ENCODE results near the gene PPP4R3B. TPM values are rescaled to one million over a fixed set of nuclear protein-coding genes. Genes with fewer than 3 reads are reported as not detected.
A peak's percentile ranks its signal among the peaks of the same experiment; 100 is the strongest.

The PPP4R3B gene
- 10 to 100 TPM; 83.0 to 94.0 TPM for total RNA-seq
- 87.4 TPM for polyA plus RNA-seq

DNA sequence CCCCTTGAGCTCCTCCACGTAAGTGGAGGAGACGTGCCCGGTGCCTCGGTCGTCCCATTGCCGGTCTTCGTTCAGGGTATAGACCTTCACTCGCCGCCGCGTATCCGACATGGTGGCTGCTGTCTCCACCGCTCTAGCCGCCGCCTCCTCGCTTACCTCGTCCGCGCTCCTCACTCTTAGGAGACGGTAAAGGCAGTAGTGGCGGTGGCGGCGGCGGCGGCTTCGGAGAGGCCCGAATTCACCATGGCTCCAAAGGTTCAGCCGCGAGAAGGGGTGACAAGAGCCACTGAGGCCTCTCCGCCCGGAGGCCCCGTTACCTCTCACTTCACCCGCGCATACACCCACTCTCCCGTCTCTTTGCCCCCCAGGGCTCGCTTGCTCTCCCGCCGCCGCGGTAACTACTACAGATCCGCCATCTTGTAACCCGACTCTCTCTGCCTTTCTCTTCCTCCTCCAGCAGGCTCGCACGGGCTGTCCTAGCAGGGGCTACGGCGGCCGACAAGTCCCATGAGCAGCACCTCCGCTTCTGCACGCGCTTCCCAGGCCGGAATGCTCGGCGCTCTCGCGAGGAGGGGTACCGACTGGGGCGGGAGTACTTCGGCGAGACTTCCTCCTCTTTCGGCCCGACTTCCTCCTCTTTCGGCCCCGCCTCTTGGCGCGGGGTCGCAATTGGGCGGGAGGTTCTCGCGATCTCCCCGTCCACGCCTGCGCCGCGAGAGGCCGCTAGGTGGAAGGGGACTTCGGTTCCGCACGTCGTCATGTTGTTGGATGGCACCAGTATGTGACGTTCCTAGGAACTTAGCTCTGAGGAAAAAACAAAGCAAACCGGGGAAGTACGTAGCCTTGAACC lies at the start of gene PPP4R3B:
Gene PPP4R3B (minus strand): TSS at position 448 of the 850 bp plus-strand sequence. CDS start 337 bp downstream, at position 111.
- no peaks in the 10 kb centered on the region for H3K36me3 ChIP-seq (ENCODE audit: insufficient read depth, low read length)
- no peaks in the 10 kb centered on the region for H3K27me3 Mint-ChIP-seq
- H3K4me3 Mint-ChIP-seq = no peak within 1 kb of the TSS
- H3K36me3 Mint-ChIP-seq = peaks cover 4 to 41% (median 9%) of the 10 kb centered on the region in 3 donors
- ChIA-PET CTCF (interaction anchor here (0.7 to 1.8 kb wide), 5 partner anchors 13 to 394 kb away, joined by 3 to 10 read pairs (median 3); partner anchors contain the start of gene CFAP36), POLR2A (interaction anchor here (0.5 to 2.6 kb wide), 9 partner anchors 13 to 1624 kb away, joined by 3 to 41 read pairs (median 4); partner anchors contain the start of genes ACYP2, CFAP36, CLHC1 and RPS27A)
- peak within 1 kb of the TSS; percentile 99 for H3K27ac ChIP-seq (ENCODE audit: low read depth, low read length)
- H3K27ac Mint-ChIP-seq = no peak within 1 kb of the TSS
- no peaks in the 10 kb centered on the region for H3K9me3 ChIP-seq (ENCODE audit: low read length)
- H3K27me3 ChIP-seq (ENCODE audit: insufficient read depth, low read length, poor library complexity, severe bottlenecking) = no peaks in the 10 kb centered on the region
- peak; percentile 97 to 100 (median 100) for DNase-seq
- H3K4me3 ChIP-seq (ENCODE audit: low read length) = peak within 1 kb of the TSS; percentile 97
- H3K4me1 ChIP-seq (ENCODE audit: insufficient read depth, low read length) = peaks cover 64% of the 10 kb centered on the region
- no peaks in the 10 kb centered on the region for H3K9me3 Mint-ChIP-seq
- peaks cover 32 to 42% (median 36%) of the 10 kb centered on the region in 3 donors for H3K4me1 Mint-ChIP-seq

DNA sequence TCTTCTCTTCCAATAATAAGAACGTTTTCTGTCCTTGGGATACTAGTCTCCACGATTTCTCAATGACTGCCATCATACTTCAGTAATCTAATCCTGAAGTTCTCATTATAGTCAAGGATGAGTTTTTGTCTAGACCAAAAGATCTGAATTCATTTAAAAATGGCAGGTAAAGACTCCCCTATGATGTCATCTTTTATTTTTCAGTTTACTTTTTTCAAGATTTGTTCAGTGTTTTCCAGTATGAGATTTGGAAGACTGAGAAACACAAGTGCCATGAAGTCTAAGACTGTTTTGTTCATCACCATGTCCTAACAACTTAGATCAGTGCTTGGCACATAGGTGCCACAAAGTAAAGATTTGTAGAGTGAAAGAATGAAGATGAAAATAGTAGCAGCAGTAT lies 35.8 kb upstream of the PPP4R3B start:
- no peaks in the 10 kb centered on the region for H3K36me3 ChIP-seq (ENCODE audit: insufficient read depth, low read length)

DNA sequence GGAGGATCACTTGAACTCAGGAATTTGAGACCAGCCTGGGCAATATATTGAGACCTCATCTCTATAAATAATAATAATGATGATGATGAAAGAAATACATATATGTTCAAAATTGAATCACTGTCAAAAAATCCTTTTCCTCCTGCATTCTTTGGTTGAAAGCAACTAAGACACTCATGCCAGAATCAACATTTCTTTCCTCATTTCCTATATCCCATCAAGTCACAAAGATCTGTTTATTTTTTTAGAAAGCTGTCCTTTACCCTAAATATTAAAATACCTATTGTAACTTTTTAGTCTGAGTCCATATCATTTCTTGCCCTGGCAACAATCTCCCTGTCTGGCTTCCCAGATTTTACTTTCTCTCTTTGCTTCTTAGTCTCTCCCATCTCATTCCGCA lies 31.8 kb upstream of the PPP4R3B start:
- H3K4me3 Mint-ChIP-seq = no peak overlapping the region
- no peaks in the 10 kb centered on the region for H3K4me1 Mint-ChIP-seq
- no peaks in the 10 kb centered on the region for H3K27me3 ChIP-seq (ENCODE audit: insufficient read depth, low read length, poor library complexity, severe bottlenecking)
- no peak overlapping the region for H3K4me3 ChIP-seq (ENCODE audit: low read length)
- H3K27ac Mint-ChIP-seq = peak overlapping the region in 1 of 8 donors; percentile 32
- H3K9me3 ChIP-seq (ENCODE audit: low read length) = no peaks in the 10 kb centered on the region
- no peaks in the 10 kb centered on the region for H3K36me3 ChIP-seq (ENCODE audit: insufficient read depth, low read length)
- ChIA-PET CTCF (no interaction called here), POLR2A (interaction anchor here (0.6 kb wide), 1 partner anchor 1522 kb away, joined by 5 read pairs; no protein-coding TSS in a partner anchor)
- DNase-seq = no peak
- no peak overlapping the region for H3K27ac ChIP-seq (ENCODE audit: low read depth, low read length)
- peaks cover 6 to 59% (median 6%) of the 10 kb centered on the region in 3 donors for H3K36me3 Mint-ChIP-seq
- no peaks in the 10 kb centered on the region for H3K9me3 Mint-ChIP-seq
- H3K4me1 ChIP-seq (ENCODE audit: insufficient read depth, low read length) = no peaks in the 10 kb centered on the region
- no peaks in the 10 kb centered on the region for H3K27me3 Mint-ChIP-seq

More for the DNA sequence above, 35.8 kb upstream of the PPP4R3B start:
- H3K27ac Mint-ChIP-seq = no peak overlapping the region
- Histone ChIP-seq H3K4me1 (ENCODE audit: insufficient read depth, low read length) (no peaks in the 10 kb centered on the region), H3K4me3 (ENCODE audit: low read length) (no peak overlapping the region), H3K27me3 (ENCODE audit: insufficient read depth, low read length, poor library complexity, severe bottlenecking) (no peaks in the 10 kb centered on the region), H3K27ac (ENCODE audit: low read depth, low read length) (no peak overlapping the region), H3K9me3 (ENCODE audit: low read length) (no peaks in the 10 kb centered on the region)
- H3K27me3 Mint-ChIP-seq = no peaks in the 10 kb centered on the region
- CTCF ChIA-PET = no interaction called here
- POLR2A ChIA-PET = no interaction called here
- H3K4me1 Mint-ChIP-seq = no peaks in the 10 kb centered on the region
- H3K9me3 Mint-ChIP-seq = no peaks in the 10 kb centered on the region
- DNase-seq = no peak
- peaks cover 12 to 58% (median 15%) of the 10 kb centered on the region in 3 donors for H3K36me3 Mint-ChIP-seq
- H3K4me3 Mint-ChIP-seq = no peak overlapping the region

DNA sequence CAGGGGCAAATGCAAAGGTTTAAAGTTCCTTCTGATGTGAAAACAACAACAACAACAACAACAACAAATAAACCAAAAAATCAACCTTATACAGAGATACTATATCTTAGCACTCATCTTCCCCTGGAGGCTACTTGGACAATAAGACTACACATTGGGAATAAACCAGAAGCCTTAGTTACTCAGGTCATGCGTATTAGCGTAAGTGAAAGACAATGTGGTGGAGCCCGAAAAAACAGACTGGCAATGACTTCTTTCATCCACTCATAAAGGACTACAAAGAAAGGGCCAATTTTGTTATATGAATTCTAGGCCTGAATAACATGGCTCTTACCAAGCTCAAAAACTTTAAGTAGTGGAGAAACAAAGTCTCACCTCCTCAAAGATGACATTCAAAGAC lies 19.4 kb upstream of the PPP4R3B start:
- Histone ChIP-seq H3K9me3 (ENCODE audit: low read length) (no peaks in the 10 kb centered on the region), H3K36me3 (ENCODE audit: insufficient read depth, low read length) (peaks cover 10% of the 10 kb centered on the region), H3K27me3 (ENCODE audit: insufficient read depth, low read length, poor library complexity, severe bottlenecking) (no peaks in the 10 kb centered on the region), H3K4me1 (ENCODE audit: insufficient read depth, low read length) (no peaks in the 10 kb centered on the region), H3K4me3 (ENCODE audit: low read length) (no peak overlapping the region), H3K27ac (ENCODE audit: low read depth, low read length) (no peak overlapping the region)
- peaks cover 0 to 53% (median 4%) of the 10 kb centered on the region in 3 donors for H3K36me3 Mint-ChIP-seq
- H3K4me3 Mint-ChIP-seq = no peak overlapping the region
- CTCF ChIA-PET = no interaction called here
- peak overlapping the region in 1 of 8 donors; percentile 10 for H3K27ac Mint-ChIP-seq
- peaks cover 0 to under 1% (median 0%) of the 10 kb centered on the region in 3 donors for H3K4me1 Mint-ChIP-seq
- H3K27me3 Mint-ChIP-seq = no peaks in the 10 kb centered on the region
- H3K9me3 Mint-ChIP-seq = no peaks in the 10 kb centered on the region
- POLR2A ChIA-PET = no interaction called here
- DNase-seq = no peak

- peaks cover 37 to 44% (median 40%) of the 10 kb centered on the region in 3 donors for H3K4me1 Mint-ChIP-seq
- POLR2A ChIA-PET = no interaction called here
- no peaks in the 10 kb centered on the region for H3K9me3 ChIP-seq (ENCODE audit: low read length)
- no peak overlapping the region for H3K4me3 Mint-ChIP-seq
- no peak overlapping the region for H3K4me3 ChIP-seq (ENCODE audit: low read length)
- H3K27me3 Mint-ChIP-seq = no peaks in the 10 kb centered on the region
- no peaks in the 10 kb centered on the region for H3K9me3 Mint-ChIP-seq
- no peaks in the 10 kb centered on the region for H3K36me3 ChIP-seq (ENCODE audit: insufficient read depth, low read length)
- H3K27me3 ChIP-seq (ENCODE audit: insufficient read depth, low read length, poor library complexity, severe bottlenecking) = no peaks in the 10 kb centered on the region
- H3K27ac Mint-ChIP-seq = no peak overlapping the region
- no peak overlapping the region for H3K27ac ChIP-seq (ENCODE audit: low read depth, low read length)
- H3K36me3 Mint-ChIP-seq = peaks cover 0 to 27% (median 11%) of the 10 kb centered on the region in 3 donors
- CTCF ChIA-PET = interaction anchor here (1.1 kb wide), 1 partner anchor 9 kb away, joined by 3 read pairs; no protein-coding TSS in a partner anchor
- DNase-seq = no peak
- peaks cover 9% of the 10 kb centered on the region for H3K4me1 ChIP-seq (ENCODE audit: insufficient read depth, low read length)
Observed at GRCh38 chr2:55628931-55629330, 11.5 kb upstream of the PPP4R3B start.

- H3K27ac Mint-ChIP-seq = peak overlapping the region in 2 of 8 donors; percentile 51 to 74
Observed at GRCh38 chr2:55627915-55628314, 10.5 kb upstream of the PPP4R3B start.

DNA sequence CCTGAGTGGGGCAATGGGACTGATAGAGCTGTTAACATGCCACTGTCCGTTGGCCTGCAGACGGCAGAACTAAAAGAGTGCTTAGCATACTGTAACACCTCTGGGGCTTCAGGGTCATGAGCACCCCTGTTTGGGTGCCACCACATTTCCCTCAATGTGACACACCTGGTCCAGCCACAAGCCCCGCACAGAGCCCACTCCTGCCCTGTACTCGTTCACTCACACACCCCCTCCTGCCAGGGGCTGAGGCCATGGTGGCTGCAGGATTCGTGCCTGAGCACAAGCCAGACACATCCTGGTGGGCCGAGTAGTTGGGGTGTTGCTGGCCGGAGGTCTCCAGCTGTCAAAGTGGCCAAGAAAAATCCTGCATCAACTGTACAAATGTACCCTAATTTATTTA lies 4.4 kb upstream of the PPP4R3B start:
- ChIA-PET CTCF (no interaction called here), POLR2A (interaction anchor here (0.7 kb wide), 1 partner anchor 102 kb away, joined by 3 read pairs; the partner anchor contains the start of gene CFAP36)
- Mint-ChIP-seq H3K4me3 (peak overlapping the region in 2 of 7 donors; percentile 5 to 29), H3K9me3 (no peaks in the 10 kb centered on the region), H3K4me1 (peaks cover 23 to 47% (median 43%) of the 10 kb centered on the region in 3 donors), H3K27ac (peak overlapping the region in 1 of 8 donors; percentile 25), H3K27me3 (no peaks in the 10 kb centered on the region), H3K36me3 (peaks cover 0 to 28% (median 9%) of the 10 kb centered on the region in 3 donors)
- no peaks in the 10 kb centered on the region for H3K9me3 ChIP-seq (ENCODE audit: low read length)
- H3K27ac ChIP-seq (ENCODE audit: low read depth, low read length) = no peak overlapping the region
- H3K27me3 ChIP-seq (ENCODE audit: insufficient read depth, low read length, poor library complexity, severe bottlenecking) = no peaks in the 10 kb centered on the region
- DNase-seq = no peak
- no peak overlapping the region for H3K4me3 ChIP-seq (ENCODE audit: low read length)
- peaks cover 60% of the 10 kb centered on the region for H3K4me1 ChIP-seq (ENCODE audit: insufficient read depth, low read length)
- H3K36me3 ChIP-seq (ENCODE audit: insufficient read depth, low read length) = no peaks in the 10 kb centered on the region

More at GRCh38 chr2:55627915-55628314, 10.5 kb upstream of the PPP4R3B start:
- H3K4me1 ChIP-seq (ENCODE audit: insufficient read depth, low read length) = peaks cover 19% of the 10 kb centered on the region
- H3K36me3 ChIP-seq (ENCODE audit: insufficient read depth, low read length) = no peaks in the 10 kb centered on the region
- no peaks in the 10 kb centered on the region for H3K27me3 Mint-ChIP-seq
- ChIA-PET POLR2A (no interaction called here), CTCF (no interaction called here)
- H3K36me3 Mint-ChIP-seq = peaks cover 0 to 24% (median 11%) of the 10 kb centered on the region in 3 donors
- no peak overlapping the region for H3K4me3 Mint-ChIP-seq
- H3K27me3 ChIP-seq (ENCODE audit: insufficient read depth, low read length, poor library complexity, severe bottlenecking) = no peaks in the 10 kb centered on the region
- no peak overlapping the region for H3K27ac ChIP-seq (ENCODE audit: low read depth, low read length)
- no peaks in the 10 kb centered on the region for H3K9me3 Mint-ChIP-seq
- no peak overlapping the region for H3K4me3 ChIP-seq (ENCODE audit: low read length)
- H3K9me3 ChIP-seq (ENCODE audit: low read length) = no peaks in the 10 kb centered on the region
- DNase-seq = no peak
- H3K4me1 Mint-ChIP-seq = peaks cover 40 to 55% (median 47%) of the 10 kb centered on the region in 3 donors
